ENCODE measurements around the gene TMEM132D.
"Not testable (repeated sequence)": the region's sequence is repeated elsewhere in the genome, so short reads cannot be mapped to it uniquely, and the experiment has no call there.

Gene TMEM132D

GRCh38 chr12:129903956-129904829, at the start of gene TMEM132D:
Gene TMEM132D (minus strand): TSS chr12:129904025.
- DNase-seq (ENCODE audit: low read depth), result no peak

GRCh38 chr12:129949651-129950050, 45.8 kb upstream of the TMEM132D start:
- DNase-seq (ENCODE audit: low read depth), result no peak

GRCh38 chr12:129941618-129942017, 37.8 kb upstream of the TMEM132D start:
- DNase-seq (ENCODE audit: low read depth), result no peak

- no peak for DNase-seq (ENCODE audit: low read depth)
These were observed 34.3 kb upstream of the TMEM132D start for GRCh38 chr12:129938089-129938488.

- DNase-seq (ENCODE audit: low read depth), result no peak
These were observed 33.6 kb upstream of the TMEM132D start for GRCh38 chr12:129937426-129937825.

- DNase-seq (ENCODE audit: low read depth), result no peak
These were observed 24.8 kb upstream of the TMEM132D start for GRCh38 chr12:129928643-129929042.

- no peak for DNase-seq (ENCODE audit: low read depth)
These were observed 23.6 kb upstream of the TMEM132D start for GRCh38 chr12:129927316-129927900.

- DNase-seq (ENCODE audit: low read depth), result no peak
These were observed 7.7 kb upstream of the TMEM132D start for GRCh38 chr12:129911428-129912049.

GRCh38 chr12:129909051-129910020, 5.5 kb upstream of the TMEM132D start:
- no peak for DNase-seq (ENCODE audit: low read depth)

- no peak for DNase-seq (ENCODE audit: low read depth)
These were observed 506 bp downstream of the TMEM132D start for GRCh38 chr12:129903092-129903945.

GRCh38 chr12:129902371-129903091, 1.3 kb downstream of the TMEM132D start:
- DNase-seq (ENCODE audit: low read depth), result no peak

GRCh38 chr12:129901254-129901653, 2.6 kb downstream of the TMEM132D start:
- DNase-seq (ENCODE audit: low read depth), result no peak

GRCh38 chr12:129900306-129900705, 3.5 kb downstream of the TMEM132D start:
- no peak for DNase-seq (ENCODE audit: low read depth)

- DNase-seq (ENCODE audit: low read depth), result not testable (repeated sequence)
These were observed 4.8 kb downstream of the TMEM132D start for GRCh38 chr12:129899045-129899444.

GRCh38 chr12:129893691-129894090, 10.1 kb downstream of the TMEM132D start:
- DNase-seq (ENCODE audit: low read depth), result no peak

GRCh38 chr12:129887101-129887500, 16.7 kb downstream of the TMEM132D start:
- no peak for DNase-seq (ENCODE audit: low read depth)

GRCh38 chr12:129886541-129886940, 17.3 kb downstream of the TMEM132D start:
- DNase-seq (ENCODE audit: low read depth), result no peak

- no peak for DNase-seq (ENCODE audit: low read depth)
These were observed 18.5 kb downstream of the TMEM132D start for GRCh38 chr12:129885287-129885686.

GRCh38 chr12:129877411-129877810, 26.4 kb downstream of the TMEM132D start:
- DNase-seq (ENCODE audit: low read depth), result no peak

- DNase-seq (ENCODE audit: low read depth), result no peak
These were observed 30.0 kb downstream of the TMEM132D start for GRCh38 chr12:129873833-129874208.
